Skeletal muscle cell (primary cell): ENCODE data around the gene CLEC16A.
A peak's percentile ranks its signal among the peaks of the same experiment; 100 is the strongest.

Experiments used
- DNase-seq: peaks from one replicate; pipeline ENCODE4 v3.0.0-alpha.2; 2010; ENCODE audit warnings: low read depth
- H3K4me3 ChIP-seq: 2 replicates; pipeline ENCODE4 v1.5.1; 2011; ENCODE audit warnings: low read depth, mild to moderate bottlenecking, control low read depth, low read length, moderate library complexity

Gene CLEC16A

GRCh38 chr16:11140466-11140865, 196.1 kb downstream of the CLEC16A start:
- DNase-seq, result no peak
- H3K4me3 ChIP-seq, result no peak overlapping the region

DNA sequence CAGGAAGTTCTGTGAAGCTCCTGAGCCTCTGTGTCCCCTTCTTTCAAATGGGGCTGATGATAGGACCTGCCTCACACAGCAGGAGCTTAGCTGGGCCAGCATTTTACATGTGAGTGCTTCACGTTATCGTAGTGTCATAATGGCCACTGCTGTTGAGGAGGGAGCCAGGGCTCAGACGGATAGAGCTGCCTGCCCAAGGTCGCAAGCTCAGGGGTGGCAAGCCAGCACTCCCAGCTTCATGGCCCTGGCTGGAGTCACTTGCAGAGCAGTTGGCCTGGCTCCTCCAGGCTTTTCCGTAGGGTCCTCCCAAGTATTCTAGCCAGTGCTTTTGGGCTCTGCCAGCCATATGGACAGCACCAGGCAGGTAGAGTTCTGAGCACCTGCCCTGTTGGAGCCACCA, 196.5 kb downstream of the CLEC16A start:
- H3K4me3 ChIP-seq, result no peak overlapping the region
- DNase-seq, result no peak

- no peak for DNase-seq
- H3K4me3 ChIP-seq, result no peak overlapping the region
Measured at GRCh38 chr16:11141409-11142260, 197.3 kb downstream of the CLEC16A start.

- no peak for DNase-seq
- no peak overlapping the region for H3K4me3 ChIP-seq
Measured at GRCh38 chr16:11142261-11142630, 197.9 kb downstream of the CLEC16A start.

GRCh38 chr16:11142951-11143350, 198.6 kb downstream of the CLEC16A start:
- H3K4me3 ChIP-seq, result no peak overlapping the region
- no peak for DNase-seq

DNA sequence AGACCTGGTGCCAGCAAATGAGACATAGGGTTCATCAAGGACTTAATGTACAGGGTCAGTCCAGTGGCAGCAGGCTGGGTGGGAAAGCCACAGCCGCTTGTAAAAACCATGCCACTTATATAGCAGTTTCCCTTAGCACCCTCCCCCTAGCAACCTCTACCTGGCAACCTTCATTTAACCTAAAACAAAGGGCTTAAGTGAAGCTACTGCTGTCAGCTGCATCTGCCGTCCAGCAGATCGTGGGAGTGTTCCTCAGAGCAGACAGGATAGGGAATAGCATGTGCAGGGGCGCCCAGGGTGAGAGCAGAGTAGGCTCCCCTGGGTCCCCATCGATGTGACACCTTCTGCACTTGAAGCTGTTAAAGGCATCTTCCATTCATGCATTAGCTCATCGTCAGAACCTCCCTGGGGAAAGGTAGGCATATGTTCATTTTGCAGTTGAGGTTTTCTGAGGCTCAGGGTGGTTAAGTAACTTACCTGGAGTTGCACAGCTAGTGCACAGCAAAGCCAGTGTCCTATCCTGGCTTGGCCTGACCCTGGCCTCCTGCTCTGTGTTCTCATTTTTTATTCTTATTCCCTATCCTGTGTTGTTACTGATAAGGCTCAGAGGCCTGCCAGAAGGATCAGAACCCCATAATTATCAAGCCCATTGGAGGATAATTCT, 199.1 kb downstream of the CLEC16A start:
- DNase-seq, result no peak
- H3K4me3 ChIP-seq, result no peak overlapping the region

DNA sequence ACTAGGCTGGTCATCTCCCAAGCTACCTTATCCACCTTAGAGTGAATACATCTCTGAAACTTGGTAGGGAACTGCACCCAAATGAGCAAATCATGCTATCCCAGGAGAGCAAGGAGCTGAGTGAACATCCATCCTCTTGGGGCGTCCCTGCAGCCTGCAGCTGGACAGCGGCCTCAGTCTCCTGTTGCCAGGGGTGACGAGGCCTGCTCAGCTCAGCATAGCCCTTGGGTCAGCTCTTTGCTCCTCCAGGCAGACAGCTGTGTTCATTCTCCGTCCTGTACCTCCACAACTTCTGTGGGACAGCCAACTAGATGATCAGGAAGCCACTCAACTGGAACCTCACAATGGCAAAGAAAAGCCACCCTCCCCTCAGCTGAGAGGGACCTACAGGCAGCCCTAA, 199.8 kb downstream of the CLEC16A start:
- H3K4me3 ChIP-seq, result no peak overlapping the region
- no peak for DNase-seq

DNA sequence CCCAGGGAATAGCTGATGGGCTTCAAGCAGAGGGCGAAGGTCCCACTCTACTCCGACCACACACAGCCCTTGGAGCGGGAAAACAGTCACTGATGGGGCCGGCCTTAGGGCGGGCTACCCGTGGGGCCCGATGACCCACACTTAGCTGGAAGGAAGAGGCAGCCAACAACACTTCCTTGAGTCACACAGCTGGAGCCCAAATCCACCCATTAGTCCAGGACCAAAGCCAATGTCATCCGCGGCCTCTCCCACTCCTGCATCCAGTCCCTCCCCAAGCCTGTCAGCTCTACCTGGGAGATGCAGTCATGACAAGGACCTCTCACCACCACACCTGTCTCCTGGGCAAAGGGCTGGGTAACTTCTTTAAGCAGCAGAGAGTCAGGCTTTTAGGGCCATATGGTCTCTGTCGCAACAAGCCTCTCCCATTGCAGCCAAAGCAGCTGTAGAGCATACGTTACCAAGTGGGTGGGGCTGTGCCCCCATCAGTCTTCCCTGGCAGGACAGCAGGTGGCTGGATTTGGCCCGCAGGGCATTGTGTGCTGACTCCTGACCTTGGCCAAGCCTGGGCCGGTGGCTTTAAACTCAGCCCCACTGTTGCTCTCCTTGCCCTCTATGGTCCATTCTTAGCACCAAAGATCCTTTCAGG, 200.9 kb downstream of the CLEC16A start:
- H3K4me3 ChIP-seq, result no peak overlapping the region
- DNase-seq, result no peak

DNA sequence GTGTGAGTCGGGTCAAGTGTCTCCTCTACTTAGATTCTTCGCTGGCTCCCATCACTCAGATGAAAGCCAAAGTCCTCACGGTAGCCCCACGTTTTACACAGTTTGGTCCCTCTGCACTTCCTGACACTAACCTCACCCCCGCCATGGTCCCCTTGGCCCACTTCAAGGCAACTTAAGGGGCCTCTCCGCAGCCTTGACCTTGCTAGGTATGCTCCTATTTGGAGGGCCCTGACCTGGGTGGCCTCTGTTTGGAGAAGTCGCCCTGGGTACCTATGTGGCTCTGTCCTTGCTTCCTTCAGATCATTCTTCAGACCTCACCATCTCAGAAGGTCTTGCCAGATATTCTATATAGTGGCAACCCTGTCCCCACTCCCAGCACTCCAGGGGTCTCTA, 201.5 kb downstream of the CLEC16A start:
- DNase-seq, result no peak

DNA sequence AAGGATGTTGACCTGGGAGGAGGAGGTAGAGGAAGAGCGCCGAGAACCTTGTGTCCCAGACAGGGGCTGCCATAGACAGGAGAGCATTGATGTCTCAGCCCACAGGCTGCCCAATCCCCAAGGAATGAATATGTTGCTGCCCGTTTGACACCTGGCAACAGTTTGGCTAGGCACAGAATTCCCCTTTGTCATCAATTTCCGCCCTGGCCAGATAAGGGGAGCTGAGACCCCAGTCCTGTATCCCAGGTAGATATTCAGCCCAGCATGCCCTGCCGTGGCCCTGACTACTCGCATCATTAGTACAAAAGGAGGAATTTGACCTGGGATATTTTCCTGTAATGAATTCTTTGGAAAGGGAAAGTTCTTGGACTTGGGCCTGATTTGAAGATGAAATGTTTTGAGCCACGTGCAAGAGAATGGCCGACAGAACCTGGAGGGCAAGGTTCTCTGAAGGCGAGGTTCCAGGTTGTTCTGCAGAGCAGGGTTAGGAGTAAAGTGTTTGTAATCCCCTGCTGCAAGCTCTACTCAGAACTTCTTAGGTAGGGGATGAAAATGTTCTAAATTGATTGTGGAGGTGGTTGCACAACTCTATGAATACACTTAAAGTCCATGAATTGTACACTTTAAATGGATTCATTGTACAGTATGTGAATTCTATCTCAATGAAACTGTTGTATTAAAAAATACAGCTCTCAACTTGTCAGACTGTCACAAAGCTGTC, 202.8 kb downstream of the CLEC16A start:
- no peak overlapping the region for H3K4me3 ChIP-seq
- DNase-seq, result no peak

More for the DNA sequence above, 201.5 kb downstream of the CLEC16A start:
- H3K4me3 ChIP-seq, result no peak overlapping the region

- H3K4me3 ChIP-seq, result no peak overlapping the region
- DNase-seq, result no peak
Measured at GRCh38 chr16:11147754-11148444, 203.5 kb downstream of the CLEC16A start.

- no peak for DNase-seq
- no peak overlapping the region for H3K4me3 ChIP-seq
Measured at GRCh38 chr16:11149011-11149616, 204.8 kb downstream of the CLEC16A start.

- DNase-seq, result no peak
- no peak overlapping the region for H3K4me3 ChIP-seq
Measured at GRCh38 chr16:11150190-11150589, 205.8 kb downstream of the CLEC16A start.

GRCh38 chr16:11151156-11151884, 207.0 kb downstream of the CLEC16A start:
- no peak overlapping the region for H3K4me3 ChIP-seq
- DNase-seq, result no peak

DNA sequence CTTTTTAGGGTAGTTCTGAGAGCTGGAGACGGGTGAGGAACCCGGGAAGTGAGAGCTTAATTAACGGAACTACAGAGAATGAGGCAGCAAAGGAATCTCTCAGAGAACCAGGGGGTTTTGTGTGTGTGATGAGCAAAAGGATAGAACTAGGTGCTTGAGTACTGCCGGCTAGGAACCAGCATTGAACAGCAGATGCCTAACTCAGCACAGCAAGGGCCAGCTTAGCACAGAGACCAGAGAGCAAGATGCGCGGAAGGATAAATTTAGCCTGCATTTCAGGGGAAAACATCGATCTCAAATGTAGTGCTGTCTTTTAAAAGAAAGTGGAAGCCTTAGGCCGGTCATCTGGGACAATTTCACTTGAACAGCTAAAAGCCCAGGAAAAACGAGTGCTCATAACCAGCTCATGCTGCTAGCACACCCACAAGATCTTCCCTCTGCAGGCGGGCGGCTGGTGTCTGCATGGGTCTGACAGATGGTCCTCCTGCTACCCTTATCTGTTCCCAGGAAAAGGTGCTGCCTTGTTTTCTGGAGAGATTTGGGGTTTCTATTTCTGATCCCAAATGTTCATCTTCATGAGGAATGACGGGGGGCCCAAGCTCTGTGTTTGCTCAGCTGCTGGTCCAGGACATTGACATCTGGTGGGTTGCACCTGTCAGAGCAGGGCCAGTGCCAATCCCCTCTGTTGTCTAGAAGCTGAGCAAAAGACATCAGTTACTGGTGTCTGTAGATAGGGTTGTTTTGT, 207.7 kb downstream of the CLEC16A start:
- no peak overlapping the region for H3K4me3 ChIP-seq
- DNase-seq, result peak; percentile 17

DNA sequence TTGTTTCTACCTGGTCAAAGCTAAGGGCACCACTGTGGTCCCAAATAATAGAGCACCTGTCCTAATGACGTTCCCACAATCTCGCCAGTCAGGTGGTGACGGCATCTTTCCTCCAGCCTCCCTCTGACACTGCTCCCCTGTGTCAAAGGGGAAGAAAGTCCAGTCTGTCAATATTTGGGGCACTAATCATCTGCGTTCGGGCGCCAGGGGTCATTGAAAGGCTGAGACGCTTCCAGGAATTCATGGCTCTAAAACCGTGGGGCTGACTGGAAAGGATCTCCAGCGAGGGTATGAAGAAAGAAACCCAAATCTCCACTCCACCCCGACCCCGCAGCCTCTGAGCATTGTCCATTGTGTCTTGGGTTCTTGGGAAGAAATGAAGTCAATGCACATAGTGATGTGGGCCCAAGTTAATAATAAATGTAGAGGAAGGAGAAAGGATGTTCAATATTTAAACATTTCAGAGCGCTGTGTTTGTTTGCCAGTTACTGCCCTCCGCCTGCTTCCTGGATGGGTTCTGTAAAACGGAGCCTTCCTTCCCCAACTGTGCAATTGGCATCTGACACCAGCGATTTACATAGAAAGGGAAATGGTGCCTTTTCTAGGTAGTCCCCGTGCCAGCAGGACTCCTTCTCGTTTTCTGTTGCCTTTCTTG, 208.4 kb downstream of the CLEC16A start:
- DNase-seq, result no peak
- no peak overlapping the region for H3K4me3 ChIP-seq

GRCh38 chr16:11155284-11155806, 211.0 kb downstream of the CLEC16A start:
- no peak overlapping the region for H3K4me3 ChIP-seq
- DNase-seq, result no peak
